GM23338 (cell line): ENCODE results near the gene FBXW12. TPM values are rescaled to one million over a fixed set of nuclear protein-coding genes. Genes with fewer than 3 reads are reported as not detected.

ENCODE experiments used
- ATAC-seq: fragments of 200-7000 bp; cut with Tn5 transposase; 3 replicates; pipeline ENCODE4 v1.9.1; 2020
- DNase-seq: peaks from one replicate; pipeline ENCODE4 v3.0.0-alpha.2; 2015; ENCODE audit warnings: low spot score
- H2AFZ ChIP-seq: fragments of 200-600 bp; sonication (generic); 2 replicates; pipeline ENCODE4 v1.8.0; 2016; ENCODE audit warnings: antibody characterized with exemption, mild to moderate bottlenecking, moderate library complexity
- H3F3A ChIP-seq: fragments of 200-600 bp; sonication (generic); replicated peaks from 2 replicates; pipeline ENCODE4 v1.8.0; 2017; ENCODE audit warnings: antibody characterized with exemption, mixed run types, low read depth
- H3K27ac ChIP-seq: fragments of 200-600 bp; sonication (generic); 2 replicates; pipeline ENCODE4 v1.6.1; 2016; ENCODE audit warnings: low read depth
- H3K27me3 ChIP-seq: fragments of 200-600 bp; sonication (generic); 2 replicates; pipeline ENCODE4 v1.8.0; 2016; ENCODE audit warnings: mild to moderate bottlenecking, mixed run types, moderate library complexity; ENCODE audit not compliant: insufficient read depth
- H3K36me3 ChIP-seq: fragments of 200-600 bp; sonication (generic); 2 replicates; pipeline ENCODE4 v1.8.0; 2016; ENCODE audit warnings: mild to moderate bottlenecking; ENCODE audit not compliant: insufficient read depth
- H3K4me1 ChIP-seq: fragments of 200-600 bp; sonication (generic); 2 replicates; pipeline ENCODE4 v1.8.0; 2016; ENCODE audit warnings: mild to moderate bottlenecking, moderate library complexity; ENCODE audit not compliant: insufficient read depth
- H3K4me2 ChIP-seq: fragments of 200-600 bp; sonication (generic); 2 replicates; pipeline ENCODE4 v1.7.1; 2017; ENCODE audit warnings: mixed run types
- H3K4me3 ChIP-seq: fragments of 200-600 bp; sonication (generic); 2 replicates; pipeline ENCODE4 v1.6.1; 2016; ENCODE audit warnings: mixed run types
- H3K79me2 ChIP-seq: fragments of 200-600 bp; sonication (generic); replicated peaks from 2 replicates; pipeline ENCODE4 v1.8.0; 2017; ENCODE audit warnings: mild to moderate bottlenecking; ENCODE audit not compliant: insufficient read depth
- H3K9me2 ChIP-seq: fragments of 200-600 bp; sonication (generic); 2 replicates; pipeline ENCODE4 v1.8.0; 2017; ENCODE audit not compliant: insufficient read depth
- H4K20me1 ChIP-seq: fragments of 200-600 bp; sonication (generic); replicated peaks from 2 replicates; pipeline ENCODE4 v1.8.0; 2017; ENCODE audit warnings: mild to moderate bottlenecking; ENCODE audit not compliant: insufficient read depth
- H3K27ac Mint-ChIP-seq: 2 replicates; pipeline ENCODE4 v1.8.0; 2020; ENCODE audit warnings: inconsistent platforms, mild to moderate bottlenecking, moderate library complexity, mixed read lengths
- H3K27me3 Mint-ChIP-seq: 3 replicates; pipeline ENCODE4 v1.8.0; 2022; ENCODE audit warnings: low read depth, mild to moderate bottlenecking, moderate library complexity, mixed read lengths, inconsistent platforms; ENCODE audit not compliant: insufficient read depth, poor library complexity
- H3K36me3 Mint-ChIP-seq: 3 replicates; pipeline ENCODE4 v1.8.0; 2021; ENCODE audit warnings: low read depth, mild to moderate bottlenecking, inconsistent platforms, moderate library complexity, mixed read lengths
- H3K4me1 Mint-ChIP-seq: 3 replicates; pipeline ENCODE4 v1.8.0; 2020; ENCODE audit warnings: mild to moderate bottlenecking, inconsistent platforms, mixed read lengths
- H3K4me3 Mint-ChIP-seq: 3 replicates; pipeline ENCODE4 v1.8.0; 2021; ENCODE audit warnings: moderate library complexity, mild to moderate bottlenecking, inconsistent platforms, mixed read lengths
- H3K9me3 Mint-ChIP-seq: 3 replicates; pipeline ENCODE4 v1.8.0; 2020; ENCODE audit warnings: moderate library complexity, mild to moderate bottlenecking, inconsistent platforms, mixed read lengths
- CREB1 ChIP-seq: fragments of 250-450 bp; sonication (Bioruptor Pico); IDR thresholded peaks from 2 replicates; pipeline ENCODE4 v1.5.0; 2020; ENCODE audit warnings: low read depth, mild to moderate bottlenecking, moderate library complexity
- CTCF ChIP-seq, 2 experiments: fragments of 200-600 bp in 1 of 2; sonication (generic) in 1 of 2; conservative IDR thresholded peaks; 2 replicates each; pipeline versions ENCODE4 v1.5.1 to v1.6.1; 2016 to 2017; ENCODE audit warnings: antibody characterized with exemption in 2 of 2, low read depth in 2 of 2, mild to moderate bottlenecking in 2 of 2, moderate library complexity in 1 of 2
- ETS1 ChIP-seq: IDR thresholded peaks from 2 replicates; pipeline ENCODE4 v1.6.1; 2016; ENCODE audit warnings: antibody characterized with exemption
- EZH2 ChIP-seq: fragments of 200-600 bp; sonication (generic); IDR thresholded peaks from one replicate; pipeline ENCODE4 v1.8.0; 2017; ENCODE audit warnings: antibody characterized with exemption, mild to moderate bottlenecking, low read depth; ENCODE audit not compliant: unreplicated experiment
- EZH2phosphoT487 ChIP-seq: fragments of 200-600 bp; sonication (generic); IDR thresholded peaks from one replicate; pipeline ENCODE4 v1.8.1; 2018; ENCODE audit warnings: antibody characterized with exemption; ENCODE audit not compliant: unreplicated experiment
- JUNB ChIP-seq: IDR thresholded peaks from one replicate; pipeline ENCODE4 v1.6.1; 2016; ENCODE audit warnings: antibody characterized with exemption; ENCODE audit not compliant: unreplicated experiment
- NANOG ChIP-seq: IDR thresholded peaks from 2 replicates; pipeline ENCODE4 v1.6.1; 2016; ENCODE audit warnings: antibody characterized with exemption, borderline replicate concordance
- POLR2AphosphoS5 ChIP-seq: IDR thresholded peaks from 2 replicates; pipeline ENCODE4 v1.6.1; 2016; ENCODE audit warnings: antibody characterized with exemption, low read depth
- REST ChIP-seq: IDR thresholded peaks from one replicate; pipeline ENCODE4 v1.6.1; 2018; ENCODE audit warnings: antibody characterized with exemption; ENCODE audit not compliant: unreplicated experiment
- STAT1 ChIP-seq: IDR thresholded peaks from one replicate; pipeline ENCODE4 v1.6.1; 2016; ENCODE audit warnings: antibody characterized with exemption; ENCODE audit not compliant: unreplicated experiment
- ZNF114 ChIP-seq: fragments of 250-450 bp; sonication (Bioruptor Pico); IDR thresholded peaks from 2 replicates; pipeline ENCODE4 v1.5.0; 2020; ENCODE audit warnings: mild to moderate bottlenecking, moderate library complexity
- ZNF331 ChIP-seq: fragments of 250-450 bp; sonication (Bioruptor Pico); IDR thresholded peaks from 2 replicates; pipeline ENCODE4 v1.5.0; 2020; ENCODE audit warnings: low read depth, mild to moderate bottlenecking, moderate library complexity
- ZNF462 ChIP-seq: fragments of 250-450 bp; sonication (Bioruptor Pico); IDR thresholded peaks from 2 replicates; pipeline ENCODE4 v1.5.0; 2020; ENCODE audit warnings: mild to moderate bottlenecking, moderate library complexity
- polyA plus RNA-seq: library from polyadenylated mRNA; unstranded; fragments of >200 nt; fragmentation: Nextera tagmentation; extraction: Ambion mirVana; gene quantifications from 2 replicates; pipeline ENCODE4 v1.2.1, GENCODE V29; 2016
- total RNA-seq: library from RNA; depleted of rRNA; stranded (reverse); fragments of >200 nt; shearing (Covaris generic); gene quantifications from 2 replicates; pipeline ENCODE4 v1.2.3, GENCODE V29; 2014

FBXW12 gene
- total and polyA plus RNA-seq, 2 experiments from 2014 or later = 0.73 TPM; not detected in 1

GRCh38 chr3:48369693-48370332, 2.2 kb upstream of the FBXW12 start:
- TF ChIP-seq REST (no peak), ZNF331 (CRISPR knock-in tag) (no peak), ZNF114 (CRISPR knock-in tag) (no peak), ETS1 (no peak), CREB1 (CRISPR knock-in tag) (no peak), EZH2phosphoT487 (no peak), CTCF (conservative IDR thresholded peaks at IDR 0.05; ENCODE audit: low read depth in 2 of 2) (no peak), EZH2 (no peak), POLR2AphosphoS5 (no peak), STAT1 (no peak), ZNF462 (CRISPR knock-in tag) (no peak), NANOG (no peak), JUNB (no peak)
- Histone ChIP-seq H3K36me3 (no peaks in the 10 kb centered on the region), H4K20me1 (no peaks in the 10 kb centered on the region), H3F3A (no peaks in the 10 kb centered on the region), H2AFZ (peak overlapping the region; percentile 83), H3K4me3 (no peak overlapping the region), H3K79me2 (no peaks in the 10 kb centered on the region), H3K4me1 (peaks cover 9% of the 10 kb centered on the region; the same call in 1 of the 2 replicates), H3K27ac (no peak overlapping the region), H3K9me2 (no peaks in the 10 kb centered on the region), H3K4me2 (0 out of 2 replicates have a peak overlapping the region, but pooled peaks have one; percentile 55), H3K27me3 (no peaks in the 10 kb centered on the region)
- Mint-ChIP-seq H3K4me3 (no peak overlapping the region), H3K4me1 (peaks cover 18% of the 10 kb centered on the region), H3K36me3 (no peaks in the 10 kb centered on the region), H3K9me3 (no peaks in the 10 kb centered on the region; the same call in 2 of the 3 replicates), H3K27me3 (peaks cover 3% of the 10 kb centered on the region), H3K27ac (no peak overlapping the region)
- DNase-seq (peak; percentile 32), ATAC-seq (peak; percentile 79)
